ENCODE measurements around the gene ZMYND10. TPM values are rescaled to one million over a fixed set of nuclear protein-coding genes. Genes with fewer than 3 reads are reported as not detected.

The ZMYND10 gene
- polyA plus RNA-seq (ENCODE audit: insufficient read length in 4 of 4) = 1 to 10 TPM; 3.1 to 5.1 (median 4.4) TPM

DNA sequence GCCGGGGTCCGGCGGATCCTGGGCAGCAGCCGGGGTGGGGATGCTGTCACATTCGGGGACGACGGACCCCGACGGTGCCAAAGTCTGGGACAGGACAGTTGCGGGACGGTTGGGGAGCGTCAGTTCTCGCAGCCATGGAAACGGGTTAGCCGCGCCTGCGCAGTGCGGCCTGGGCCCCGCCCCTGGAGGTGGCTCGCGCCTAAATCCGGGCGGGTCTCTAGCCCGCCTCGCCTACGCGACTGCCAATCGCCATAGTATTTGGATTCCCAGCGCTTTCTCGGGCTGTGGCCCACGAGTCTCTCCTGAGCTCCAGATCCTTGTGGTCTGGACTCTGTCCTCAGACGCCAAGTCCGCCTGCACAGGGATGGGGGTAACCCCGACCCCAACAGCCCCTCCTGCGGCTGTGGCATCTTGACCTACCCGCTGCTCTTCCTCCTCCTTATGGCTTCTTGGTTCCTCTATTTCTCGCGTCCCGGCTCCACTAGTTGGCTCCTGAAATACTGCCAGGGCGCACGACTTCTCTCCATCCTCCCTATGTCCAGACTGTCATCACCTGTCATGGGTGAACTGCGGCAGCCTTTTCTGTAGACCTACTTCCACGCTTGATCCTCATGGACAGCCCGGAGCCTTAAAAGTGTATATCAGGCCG, at the start of gene ZMYND10:
ZMYND10 (minus strand) TSS at position 147 of the 649 bp plus-strand sequence. CDS start 153 bp downstream, outside the sequence.
- no peak for DNase-seq (ENCODE audit: low read depth in 4 of 4, low spot score in 2 of 4)

DNA sequence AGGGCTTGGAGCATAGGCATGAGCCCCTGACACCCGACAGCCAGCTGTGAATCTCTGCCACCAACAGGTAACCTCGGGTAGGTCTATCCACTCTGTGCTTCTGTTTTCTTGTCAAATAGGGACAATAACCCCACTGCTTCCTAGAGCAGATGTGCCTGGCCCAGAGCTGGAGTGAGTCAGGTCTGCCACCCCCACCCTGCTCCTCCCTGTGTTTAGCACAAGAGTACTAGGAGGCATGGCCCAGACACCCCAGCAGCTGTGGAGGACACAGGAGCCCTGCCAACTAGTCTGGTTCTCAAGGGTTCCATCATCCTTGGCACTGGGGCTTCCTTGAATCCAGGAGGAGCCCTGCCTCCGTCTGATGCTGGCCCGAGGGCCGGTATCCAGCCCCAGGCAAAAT, 47.5 kb upstream of the ZMYND10 start:
- DNase-seq (ENCODE audit: low read depth in 4 of 4, low spot score in 2 of 4) = no peak

DNA sequence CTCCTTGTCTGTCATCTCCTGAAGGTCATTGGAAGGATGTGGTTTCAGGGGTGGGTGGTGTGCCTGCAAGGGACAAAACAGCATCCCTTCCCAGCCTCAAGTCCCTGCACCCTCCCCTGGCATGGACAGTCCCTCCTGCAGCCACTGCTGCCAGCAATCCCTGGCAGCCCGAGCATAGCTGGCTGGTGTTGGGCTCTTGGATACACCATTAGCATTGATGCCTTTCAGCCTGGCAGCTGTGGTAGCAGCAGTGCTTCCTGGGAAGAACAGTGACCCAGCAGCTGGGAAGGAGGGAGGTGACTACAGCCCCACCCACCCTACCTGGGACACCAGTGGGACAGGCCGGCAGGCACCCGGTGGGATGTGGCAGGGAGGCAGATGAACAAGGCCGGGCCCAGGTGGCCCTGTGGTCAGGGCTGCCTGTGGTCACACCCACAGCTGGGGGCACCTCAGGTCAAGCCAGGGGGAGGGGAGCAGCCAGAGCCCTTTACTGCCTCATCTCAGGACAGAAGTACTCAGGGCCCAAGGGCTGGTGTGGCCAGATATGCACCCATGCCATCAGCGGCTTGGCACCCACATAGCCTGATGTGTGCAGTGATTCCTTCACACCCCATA, 46.7 kb upstream of the ZMYND10 start:
- DNase-seq (ENCODE audit: low read depth in 4 of 4, low spot score in 2 of 4) = no peak

DNA sequence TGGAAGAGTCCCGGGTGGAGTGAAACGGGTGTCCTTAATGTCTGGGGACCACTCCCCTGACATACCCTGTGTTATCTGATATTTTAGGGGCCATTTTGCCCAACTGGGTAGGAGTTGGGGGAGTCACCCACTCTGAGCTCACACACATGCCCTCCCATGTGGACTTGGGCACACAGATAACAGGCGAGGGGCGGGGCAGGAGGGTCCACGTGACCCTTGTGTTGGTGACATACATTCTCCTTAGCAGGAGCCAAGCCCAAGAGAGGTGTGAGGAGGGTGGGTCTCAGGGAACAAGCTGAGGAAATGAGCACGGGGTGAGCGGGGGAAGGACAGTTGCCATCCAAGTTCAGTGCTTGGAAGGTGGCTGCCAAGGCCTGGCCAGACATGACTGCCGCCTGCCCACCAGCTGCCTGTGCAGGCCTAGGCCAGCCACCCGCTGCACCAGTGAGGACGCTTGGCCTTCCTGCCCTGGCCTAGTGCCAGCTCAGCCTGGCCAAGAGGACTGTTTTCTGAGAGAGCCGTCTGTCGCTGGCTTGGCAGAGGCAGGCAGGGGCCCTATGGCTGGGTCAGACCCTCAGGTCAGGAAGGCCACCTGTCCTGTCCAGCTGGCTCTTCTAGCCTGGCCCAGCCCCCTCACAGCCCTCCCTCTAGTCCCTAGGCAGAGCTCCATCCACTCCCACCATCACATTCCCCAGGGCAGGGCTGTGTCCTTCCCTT, 45.1 kb upstream of the ZMYND10 start:
- DNase-seq (ENCODE audit: low read depth in 4 of 4, low spot score in 2 of 4) = no peak

DNA sequence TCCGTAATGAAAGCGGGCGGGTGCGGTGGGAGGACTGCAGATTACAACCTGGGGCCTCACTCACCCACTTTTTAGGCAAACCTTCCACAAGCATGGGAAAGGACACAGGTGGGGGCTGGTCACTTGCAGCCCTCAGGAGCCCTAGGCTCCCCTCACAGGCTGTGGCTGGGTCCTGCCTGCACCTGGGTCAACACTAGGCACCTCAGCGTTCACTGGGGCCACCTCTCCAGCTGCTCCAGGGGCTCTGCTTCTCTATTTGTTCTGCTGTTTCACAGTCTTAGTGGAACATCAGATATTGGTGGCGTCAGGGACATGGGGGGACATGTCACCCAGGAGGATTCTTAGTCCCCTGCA, 43.9 kb upstream of the ZMYND10 start:
- DNase-seq (ENCODE audit: low read depth in 4 of 4, low spot score in 2 of 4) = no peak

DNA sequence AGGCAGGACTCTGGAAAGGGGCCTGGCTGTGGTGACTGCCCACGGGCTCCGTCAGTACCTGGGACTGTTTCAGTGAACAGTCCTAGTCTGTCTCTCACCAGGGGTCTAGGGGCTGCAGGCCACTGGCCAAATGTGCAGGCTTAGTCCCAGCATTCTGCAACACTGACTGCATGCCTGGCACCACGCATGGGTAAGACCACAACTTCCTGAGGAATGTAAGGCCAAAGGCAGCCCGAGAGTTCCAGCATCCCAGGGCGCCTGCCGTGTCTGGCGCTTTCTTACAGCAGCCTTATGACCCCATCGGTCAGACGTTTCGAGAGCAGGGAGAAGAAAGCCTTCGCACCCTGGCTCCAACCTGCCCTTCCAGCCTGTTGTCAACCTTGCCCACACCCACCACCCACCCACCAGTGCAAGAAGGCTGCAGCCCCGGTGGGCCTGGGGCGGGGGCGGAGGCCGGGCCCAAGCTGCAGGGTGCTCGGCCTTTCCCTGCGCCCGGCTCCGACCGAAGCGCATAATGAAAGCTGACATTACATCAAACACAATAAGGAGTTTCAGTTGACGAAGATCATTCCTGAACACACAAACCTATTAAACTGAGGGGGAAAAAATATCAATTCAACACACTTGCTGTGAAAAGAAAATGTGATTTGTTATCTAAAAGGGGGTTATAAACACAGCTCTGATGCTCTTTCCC, 43.3 kb upstream of the ZMYND10 start:
- DNase-seq (ENCODE audit: low read depth in 4 of 4, low spot score in 2 of 4) = no peak

DNA sequence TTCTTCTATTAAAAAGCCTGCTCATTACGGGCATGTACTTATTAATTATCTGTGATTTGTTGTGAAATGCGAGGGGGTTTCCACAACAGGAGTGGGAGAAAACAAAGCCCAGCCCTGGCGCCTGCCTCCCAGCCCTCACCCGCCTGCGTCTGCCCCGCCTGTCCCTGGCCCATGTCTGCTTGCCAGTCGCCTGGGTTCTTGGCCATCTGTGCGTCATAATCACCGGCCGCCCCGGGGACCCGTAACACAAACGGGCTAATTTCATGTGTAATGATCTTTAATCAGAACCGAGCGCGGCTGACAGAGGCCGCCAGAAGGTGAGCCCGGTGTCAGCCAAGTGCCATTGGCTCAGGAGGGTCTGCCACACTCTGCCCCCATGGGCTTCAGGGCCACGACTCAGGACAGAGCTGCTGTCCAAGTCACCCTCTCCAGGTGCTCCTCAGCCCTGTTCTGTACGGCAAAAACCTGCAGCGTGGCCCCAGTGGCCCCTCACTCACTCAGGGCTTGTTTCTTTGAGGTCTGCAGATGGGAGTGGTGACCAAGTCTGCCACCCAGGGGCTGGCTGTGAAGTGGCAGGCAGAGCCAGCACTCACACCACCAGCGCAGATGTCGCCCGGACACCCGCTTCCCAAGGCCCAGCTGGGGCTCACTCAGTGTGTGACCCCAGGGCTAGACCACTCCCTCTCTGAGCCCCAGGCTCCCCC, 42.6 kb upstream of the ZMYND10 start:
- no peak for DNase-seq (ENCODE audit: low read depth in 4 of 4, low spot score in 2 of 4)

DNA sequence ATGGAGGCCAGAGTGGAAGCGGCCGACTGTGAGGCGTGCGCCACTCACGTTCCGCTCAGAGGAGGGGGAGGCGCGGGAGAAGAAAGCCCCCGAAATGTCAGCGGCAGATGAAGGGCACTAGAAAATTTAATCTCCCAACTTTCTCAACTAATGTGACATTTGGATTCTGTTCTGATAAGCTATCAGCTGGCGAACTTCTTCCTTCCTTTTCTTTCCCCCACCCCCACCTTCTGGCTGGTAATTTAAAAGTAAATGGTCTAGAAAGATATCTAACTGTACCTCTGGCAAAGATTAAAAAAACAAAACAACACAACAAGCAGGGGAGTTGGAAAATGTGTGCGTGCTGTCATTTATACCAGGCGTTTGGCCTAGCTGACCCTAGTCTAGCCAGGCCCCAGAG, 40.2 kb upstream of the ZMYND10 start:
- DNase-seq (ENCODE audit: low read depth in 4 of 4, low spot score in 2 of 4) = no peak

DNA sequence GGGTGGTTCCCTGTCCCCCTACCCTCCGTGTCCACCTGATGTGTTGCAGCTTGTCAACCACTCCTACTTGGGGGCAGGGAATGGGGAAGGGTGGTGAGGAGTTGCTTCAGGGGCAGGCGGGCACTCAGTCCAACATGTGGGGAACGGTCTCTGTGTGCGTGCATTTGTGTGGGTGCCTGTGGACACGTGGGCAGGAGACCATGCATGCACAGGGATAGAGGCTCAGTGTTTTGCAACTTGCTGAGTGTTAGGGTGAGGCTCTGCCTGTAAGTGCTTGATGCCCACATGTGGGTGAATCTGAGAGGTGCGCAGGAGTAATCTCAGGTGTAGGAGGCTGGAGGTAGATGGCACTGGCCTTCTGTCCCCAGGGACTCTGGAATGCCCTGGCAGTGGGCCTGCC, 38.2 kb upstream of the ZMYND10 start:
- no peak for DNase-seq (ENCODE audit: low read depth in 4 of 4, low spot score in 2 of 4)

DNA sequence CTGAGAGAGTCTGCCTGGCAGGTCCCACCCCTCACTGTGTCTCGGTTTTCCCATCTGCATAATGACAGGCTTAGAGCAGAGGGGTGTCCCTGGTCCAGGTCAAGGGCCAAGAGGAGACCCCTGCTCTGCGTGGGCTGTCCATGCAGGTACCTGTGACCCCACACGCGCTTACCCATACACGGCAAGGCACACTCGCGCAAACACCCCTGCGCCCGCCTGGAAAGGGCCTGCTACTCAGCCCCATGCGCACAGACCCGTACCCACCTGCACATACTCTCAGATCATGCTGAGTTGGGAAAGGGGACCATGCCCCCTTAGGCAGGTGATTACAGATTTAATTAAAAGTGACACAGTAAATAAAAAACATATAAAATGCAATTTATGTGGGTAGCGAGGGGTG, 37.2 kb upstream of the ZMYND10 start:
- no peak for DNase-seq (ENCODE audit: low read depth in 4 of 4, low spot score in 2 of 4)

DNA sequence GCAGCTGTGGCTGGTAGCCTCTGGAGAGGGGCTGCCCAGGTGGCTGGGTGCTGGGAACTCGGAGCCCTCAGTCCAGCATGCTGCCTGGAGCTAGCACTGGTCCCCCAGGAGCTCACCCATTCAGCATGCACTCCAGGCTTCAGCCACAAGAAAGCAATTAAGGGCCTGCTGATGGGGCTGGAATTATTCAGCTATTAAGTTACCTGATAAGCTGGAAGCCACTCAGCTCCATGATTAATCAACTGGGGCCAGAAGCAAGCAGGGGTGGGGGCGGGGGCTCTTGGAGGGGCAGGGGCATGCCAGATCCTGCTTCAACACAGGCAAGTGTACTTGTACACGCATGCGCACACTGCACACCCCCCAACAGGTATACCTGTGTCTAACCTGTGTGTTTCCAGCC, 35.9 kb upstream of the ZMYND10 start:
- no peak for DNase-seq (ENCODE audit: low read depth in 4 of 4, low spot score in 2 of 4)

DNA sequence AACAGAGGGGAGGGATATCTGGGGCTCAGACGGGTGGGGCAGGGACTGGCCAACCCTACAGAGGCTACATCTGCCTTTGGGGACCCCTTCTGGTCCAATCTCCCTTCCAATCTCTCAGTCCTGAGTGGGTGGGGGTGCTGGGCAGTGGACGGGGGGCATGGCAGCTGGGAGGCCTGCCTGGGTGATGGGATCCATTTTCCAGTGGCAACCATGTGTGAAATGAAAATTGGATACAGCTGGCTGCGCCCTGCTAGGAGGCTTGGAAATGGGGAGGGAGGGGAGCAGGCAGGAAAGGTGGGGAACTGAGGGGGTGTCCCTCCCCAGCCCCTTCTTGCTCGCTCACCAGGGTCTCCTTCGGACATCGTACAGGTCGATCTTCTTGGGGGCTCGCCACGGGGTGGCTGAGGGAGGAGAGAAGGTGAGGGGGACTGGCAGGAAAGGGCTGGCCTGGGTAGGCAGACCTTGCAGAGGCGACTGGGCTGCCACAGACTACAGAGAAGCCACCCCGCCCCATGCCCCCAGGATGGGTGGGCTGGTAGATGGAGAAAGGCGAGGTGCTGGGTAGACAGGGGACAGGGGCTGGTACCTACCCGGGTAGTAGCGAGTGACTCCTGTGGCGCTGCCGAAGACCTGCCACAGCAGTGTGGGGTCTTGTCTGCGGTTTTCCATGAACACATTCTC, 35.0 kb upstream of the ZMYND10 start:
- no peak for DNase-seq (ENCODE audit: low read depth in 4 of 4, low spot score in 2 of 4)

DNA sequence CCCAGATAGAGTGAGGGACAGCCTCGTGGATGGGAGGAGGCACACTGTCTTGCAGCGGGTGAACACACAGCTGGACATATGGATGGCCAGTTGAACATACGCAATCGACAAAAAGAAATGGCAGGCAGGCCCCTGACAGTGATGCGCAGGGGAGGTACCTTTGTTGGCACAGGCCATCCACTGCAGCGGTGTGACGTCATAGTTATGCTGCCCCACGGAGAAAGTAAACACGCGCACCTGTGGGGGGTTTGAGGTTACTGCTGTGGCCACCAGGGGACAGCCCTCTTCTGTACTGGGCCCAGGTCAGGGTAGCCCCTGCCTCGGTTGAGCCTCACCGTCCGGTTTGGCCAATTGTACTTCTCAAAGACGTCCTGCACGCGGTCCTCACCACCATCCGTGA, 33.2 kb upstream of the ZMYND10 start:
- DNase-seq (ENCODE audit: low read depth in 4 of 4, low spot score in 2 of 4) = no peak

DNA sequence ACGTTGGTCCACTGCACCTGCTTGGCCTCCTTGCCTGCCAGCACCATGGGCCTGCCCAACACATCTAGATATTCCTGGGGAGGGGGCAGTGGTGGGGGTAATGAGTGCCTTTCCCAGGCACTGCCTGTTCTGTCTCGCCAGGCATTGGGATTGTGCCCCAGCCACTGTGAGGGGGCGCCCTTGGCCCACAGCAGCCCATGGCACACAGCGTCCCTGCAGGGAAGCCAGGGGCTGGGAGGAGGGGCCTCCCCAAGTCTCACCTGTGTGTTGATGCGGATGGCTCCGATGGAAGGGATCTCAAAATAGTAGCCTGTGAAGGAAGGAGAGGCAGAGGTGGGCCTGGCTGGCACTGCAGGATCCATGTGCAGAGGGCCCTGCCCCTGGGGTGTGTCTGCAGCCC, 32.5 kb upstream of the ZMYND10 start:
- no peak for DNase-seq (ENCODE audit: low read depth in 4 of 4, low spot score in 2 of 4)

DNA sequence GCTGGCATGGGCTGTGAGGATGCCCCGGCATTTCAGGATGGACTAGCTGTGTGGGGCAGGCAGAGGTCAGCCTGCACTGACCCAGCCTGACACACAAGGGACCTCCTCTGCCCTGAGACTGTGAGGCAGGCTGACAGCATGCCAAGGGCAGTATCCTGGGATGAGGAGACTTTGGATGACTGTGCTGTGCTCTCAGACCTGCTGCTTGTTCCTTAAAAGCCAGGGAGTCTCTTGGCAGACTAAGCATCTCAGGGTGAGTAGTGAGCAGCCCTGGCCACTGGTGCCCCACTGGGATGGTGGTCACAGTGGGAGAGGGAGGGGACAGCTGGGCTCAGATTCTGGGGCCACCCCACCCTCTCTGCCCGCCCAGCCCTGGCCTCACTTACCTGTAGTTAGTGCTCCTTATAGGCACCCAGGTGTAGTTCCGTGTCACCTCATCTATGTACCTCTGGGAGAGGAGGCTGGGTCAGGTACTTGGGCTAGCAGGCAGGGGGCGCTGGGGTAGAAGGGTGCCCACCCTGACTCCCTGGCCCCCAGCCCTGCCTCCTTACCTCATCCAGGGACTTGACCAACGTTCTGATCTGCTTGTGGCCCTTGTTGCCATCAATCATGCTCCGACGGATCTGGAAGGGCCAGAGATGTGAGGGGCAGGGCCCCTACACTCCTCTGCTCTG, 29.9 kb upstream of the ZMYND10 start:
- no peak for DNase-seq (ENCODE audit: low read depth in 4 of 4, low spot score in 2 of 4)

DNA sequence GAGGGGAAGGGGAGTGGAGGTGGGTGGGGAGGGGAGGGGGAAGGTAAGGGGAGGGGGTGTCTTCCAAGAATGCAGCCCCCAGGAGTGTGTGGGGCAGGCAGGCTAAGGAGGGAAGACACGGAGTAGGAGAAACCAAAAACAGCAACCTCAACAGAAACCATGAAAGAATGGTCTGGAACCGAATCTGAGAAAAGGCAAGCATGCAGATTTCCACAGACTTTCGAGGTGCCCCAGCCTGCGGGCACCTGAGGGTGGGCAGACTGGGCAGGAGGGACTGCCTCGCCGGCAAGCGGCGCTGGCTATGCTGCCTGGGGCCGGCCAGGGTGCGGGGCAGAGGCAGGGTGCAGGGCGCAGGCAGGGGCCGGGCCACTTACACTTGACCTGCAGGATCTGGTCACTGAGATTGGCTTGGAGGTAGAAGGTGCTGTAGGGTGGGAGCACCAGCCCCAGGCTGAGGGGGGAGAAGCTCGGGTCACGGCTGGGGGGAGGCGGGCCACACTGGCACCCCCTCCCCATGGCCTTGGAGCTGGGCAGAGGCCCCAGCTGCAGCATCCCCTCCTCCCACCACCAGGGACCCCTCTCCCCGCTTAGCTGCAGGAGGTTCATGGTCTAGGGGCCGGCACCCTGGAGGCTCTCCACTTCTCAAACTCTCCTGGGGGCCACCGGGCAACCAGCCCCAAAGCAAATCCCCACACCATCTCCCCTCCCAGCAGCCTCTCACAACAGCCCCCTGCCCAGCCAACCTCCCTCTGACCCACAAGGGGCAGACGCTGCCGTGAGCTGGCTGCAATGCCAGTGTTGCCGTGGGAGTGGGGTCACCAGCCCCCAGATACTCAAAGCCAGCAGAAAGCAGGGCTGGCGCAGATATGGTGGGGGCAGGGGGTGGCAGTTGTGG, 29.1 kb upstream of the ZMYND10 start:
- no peak for DNase-seq (ENCODE audit: low read depth in 4 of 4, low spot score in 2 of 4)

DNA sequence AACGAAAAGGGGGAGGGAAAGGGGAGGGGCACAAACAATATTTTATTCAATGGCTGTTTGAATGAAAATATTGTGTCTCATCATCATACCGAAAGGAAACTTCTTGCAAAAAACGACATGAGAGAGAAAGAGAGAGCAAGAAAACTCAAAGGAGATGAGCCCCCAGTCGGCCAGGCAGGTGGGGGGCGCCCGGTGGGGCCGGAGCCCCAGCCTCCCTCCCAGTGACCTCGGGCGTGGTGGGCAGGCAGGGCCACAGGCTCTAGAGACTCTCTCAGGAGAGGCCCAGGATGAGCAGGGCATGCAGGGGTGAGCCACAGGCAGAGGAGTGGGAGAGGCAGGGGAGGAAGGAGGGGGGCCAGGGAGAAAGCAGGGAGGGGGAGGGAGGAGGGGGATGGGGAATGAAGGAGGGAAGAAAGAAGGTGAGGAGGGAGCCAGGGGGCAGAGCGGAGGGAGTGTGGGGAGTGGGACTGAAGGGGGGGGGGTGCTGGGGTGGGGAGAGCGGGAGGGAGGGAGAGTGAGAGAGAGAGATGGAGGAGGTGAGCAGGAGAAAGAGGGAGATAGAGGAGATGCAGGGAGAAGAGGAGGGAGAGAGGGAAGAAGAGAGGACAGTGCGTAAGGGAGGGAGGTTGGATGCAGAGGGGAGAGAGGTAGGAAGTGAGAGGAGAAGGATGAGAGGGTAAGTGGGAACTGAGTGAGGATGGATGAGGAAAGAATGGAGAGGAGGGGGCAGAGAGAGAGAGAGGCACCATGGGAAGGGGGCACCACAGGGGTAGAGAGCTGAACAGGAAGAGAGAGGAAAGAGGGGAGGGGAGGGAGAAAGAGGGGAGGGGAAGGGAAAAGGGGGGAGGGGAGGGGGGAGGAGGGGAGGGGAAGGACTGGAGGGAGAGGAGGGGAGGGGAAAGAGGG, 27.9 kb upstream of the ZMYND10 start:
- DNase-seq (ENCODE audit: low read depth in 4 of 4, low spot score in 2 of 4) = no peak

DNA sequence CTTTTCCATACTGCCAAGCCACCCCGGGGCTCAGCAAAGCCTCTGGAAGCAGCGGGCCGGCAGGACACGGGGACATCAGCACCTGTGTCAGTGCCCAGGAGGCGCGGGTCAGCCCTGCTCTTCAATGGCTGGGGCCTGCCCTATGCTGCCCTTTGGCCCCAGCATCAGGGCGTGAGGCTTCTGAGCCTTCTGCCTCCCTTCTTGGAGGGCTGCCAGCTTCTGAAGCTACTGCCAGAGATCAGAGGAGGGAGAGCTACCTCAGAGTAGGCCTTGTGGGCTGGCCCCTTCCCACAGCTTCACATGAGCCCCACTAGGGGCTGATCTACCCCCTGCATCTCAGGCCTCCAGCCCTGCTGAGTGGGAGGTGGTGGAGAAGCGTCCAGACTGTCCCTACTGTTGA, 26.8 kb upstream of the ZMYND10 start:
- no peak for DNase-seq (ENCODE audit: low read depth in 4 of 4, low spot score in 2 of 4)

Measured in left renal cortex interstitium (tissue), 4 donors.